Caco-2 (cell line): Measurements from ENCODE around the gene ZNF334. TPM values are rescaled to one million over a fixed set of nuclear protein-coding genes. Genes with fewer than 3 reads are reported as not detected.

ENCODE experiments used
- BruUV-seq: library from RNA; stranded (reverse); fragments of 400-500 nt; replicated peaks from 2 replicates; lab custom pipeline; 2021; lab: Mats Ljungman, UMichigan
- CTCF ChIA-PET: fragments of 300-600 bp; sonication (Branson Sonifier 250); formaldehyde crosslinking; loops from one replicate; lab custom pipeline; 2022; ENCODE audit warnings: antibody characterized with exemption; lab: Charles Lee
- POLR2A ChIA-PET: fragments of 300-600 bp; sonication (Branson Sonifier 250); formaldehyde crosslinking; loops from one replicate; lab custom pipeline; 2022; ENCODE audit warnings: antibody characterized with exemption; lab: Charles Lee
- DNase-seq, 2 experiments: peaks; one replicate each; pipeline versions ENCODE4 v3.0.0 to v3.0.0-alpha.2; 2020 to 2022
- H3K27me3 ChIP-seq: replicated peaks from 2 replicates; pipeline ENCODE4 v1.6.0; 2011; ENCODE audit warnings: low read length; ENCODE audit not compliant: control insufficient read depth, insufficient read depth
- H3K36me3 ChIP-seq: 2 replicates; pipeline ENCODE4 v1.5.1; 2011; ENCODE audit warnings: low read length; ENCODE audit not compliant: control insufficient read depth, insufficient read depth
- H3K4me1 ChIP-seq: fragments of 250-450 bp; sonication (Bioruptor Pico); 2 replicates; pipeline ENCODE4 v1.5.1; 2020; ENCODE audit warnings: mild to moderate bottlenecking
- H3K4me3 ChIP-seq: 2 replicates; pipeline ENCODE4 v1.5.1; 2011; ENCODE audit warnings: low read depth, mild to moderate bottlenecking, control low read depth, low read length
- H3K9me3 ChIP-seq: fragments of 250-450 bp; sonication (Bioruptor Pico); 2 replicates; pipeline ENCODE4 v1.5.1; 2020; ENCODE audit warnings: mild to moderate bottlenecking, moderate library complexity
- H3K27ac Mint-ChIP-seq: one replicate; pipeline ENCODE4 v1.8.0; 2022; ENCODE audit warnings: mixed read lengths; ENCODE audit not compliant: unreplicated experiment
- H3K27me3 Mint-ChIP-seq: one replicate; pipeline ENCODE4 v1.8.0; 2022; ENCODE audit warnings: mixed read lengths; ENCODE audit not compliant: insufficient read depth, unreplicated experiment
- H3K36me3 Mint-ChIP-seq: one replicate; pipeline ENCODE4 v1.8.0; 2022; ENCODE audit warnings: mild to moderate bottlenecking, mixed read lengths; ENCODE audit not compliant: insufficient read depth, unreplicated experiment
- H3K4me1 Mint-ChIP-seq: one replicate; pipeline ENCODE4 v1.8.0; 2022; ENCODE audit warnings: low read depth, mixed read lengths; ENCODE audit not compliant: unreplicated experiment
- H3K4me3 Mint-ChIP-seq: one replicate; pipeline ENCODE4 v1.8.0; 2022; ENCODE audit warnings: mild to moderate bottlenecking, moderate library complexity, mixed read lengths; ENCODE audit not compliant: unreplicated experiment
- H3K9me3 Mint-ChIP-seq: one replicate; pipeline ENCODE4 v1.8.0; 2022; ENCODE audit warnings: mixed read lengths; ENCODE audit not compliant: unreplicated experiment
- CTCF ChIP-seq, 2 experiments: fragments of 200-600 bp in 1 of 2; IDR thresholded peaks; 1 replicate in 1 of 2; 2 replicates in 1 of 2; pipeline versions ENCODE4 v1.5.1 to v1.8.0; 2011 to 2022; ENCODE audit warnings: antibody characterized with exemption in 1 of 2, control low read depth in 1 of 2, inconsistent platforms in 1 of 2, low read depth in 1 of 2, low read length in 1 of 2, mild to moderate bottlenecking in 1 of 2, moderate library complexity in 1 of 2; ENCODE audit not compliant: insufficient read depth in 1 of 2, severe bottlenecking in 1 of 2, unreplicated experiment in 1 of 2
- intact Hi-C: fragments of 100-400 bp; cut with micrococcal nuclease; formaldehyde crosslinking; loops from one replicate; pipeline ENCODE4 v1.10.0; 2022; ENCODE audit not compliant: unreplicated experiment
- total RNA-seq: library from RNA; stranded (reverse); gene quantifications from 2 replicates; pipeline ENCODE4 v1.2.3, GENCODE V29; 2022

The ZNF334 gene
- total RNA-seq, 1 experiment from 2014 or later: not detected

GRCh38 chr20:46553926-46554325 lies 40.6 kb upstream of the ZNF334 start:
- intact Hi-C loops: no loop called here
- Mint-ChIP-seq H3K9me3 (no peaks in the 10 kb centered on the region), H3K36me3 (no peaks in the 10 kb centered on the region), H3K4me3 (no peak overlapping the region), H3K27ac (no peak overlapping the region), H3K27me3 (peaks cover 5% of the 10 kb centered on the region), H3K4me1 (no peaks in the 10 kb centered on the region)
- POLR2A ChIA-PET: no interaction called here
- CTCF ChIA-PET: no interaction called here
- no peak overlapping the region for H3K4me3 ChIP-seq
- no peak for TF ChIP-seq CTCF (IDR thresholded peaks at IDR 0.05; ENCODE audit: insufficient read depth in 1 of 2, low read depth in 1 of 2, low read length in 1 of 2, severe bottlenecking in 1 of 2, unreplicated experiment in 1 of 2)
- no peaks in the 10 kb centered on the region for H3K36me3 ChIP-seq
- BruUV-seq: no TSS peak
- H3K9me3 ChIP-seq: no peaks in the 10 kb centered on the region
- H3K27me3 ChIP-seq: no peaks in the 10 kb centered on the region
- no peaks in the 10 kb centered on the region for H3K4me1 ChIP-seq
- DNase-seq: peak in 1 of 2 experiments; percentile 10

GRCh38 chr20:46552460-46553420 lies 39.4 kb upstream of the ZNF334 start:
- TF ChIP-seq CTCF (IDR thresholded peaks at IDR 0.05; ENCODE audit: insufficient read depth in 1 of 2, low read depth in 1 of 2, low read length in 1 of 2, severe bottlenecking in 1 of 2, unreplicated experiment in 1 of 2): no peak
- no peaks in the 10 kb centered on the region for H3K4me1 Mint-ChIP-seq
- no peaks in the 10 kb centered on the region for H3K36me3 Mint-ChIP-seq
- no peak overlapping the region for H3K4me3 ChIP-seq
- peaks cover 5% of the 10 kb centered on the region for H3K27me3 Mint-ChIP-seq
- H3K27ac Mint-ChIP-seq: no peak overlapping the region
- ChIA-PET CTCF (interaction anchor here (0.7 kb wide), 1 partner anchor 224 kb away, joined by 4 read pairs; no protein-coding TSS in a partner anchor), POLR2A (interaction anchor here (0.6 kb wide), 1 partner anchor 125 kb away, joined by 3 read pairs; no protein-coding TSS in a partner anchor)
- H3K4me1 ChIP-seq: no peaks in the 10 kb centered on the region
- H3K9me3 Mint-ChIP-seq: no peaks in the 10 kb centered on the region
- no peak overlapping the region for H3K4me3 Mint-ChIP-seq
- peak in 1 of 2 experiments; percentile 17 for DNase-seq
- intact Hi-C loops: no loop called here
- H3K36me3 ChIP-seq: no peaks in the 10 kb centered on the region
- no peaks in the 10 kb centered on the region for H3K9me3 ChIP-seq
- no peaks in the 10 kb centered on the region for H3K27me3 ChIP-seq
- no TSS peak for BruUV-seq

GRCh38 chr20:46551522-46552381 lies 38.4 kb upstream of the ZNF334 start:
- H3K27ac Mint-ChIP-seq: no peak overlapping the region
- no TSS peak for BruUV-seq

More at GRCh38 chr20:46551522-46552381, 38.4 kb upstream of the ZNF334 start:
- Histone ChIP-seq H3K27me3 (no peaks in the 10 kb centered on the region), H3K4me3 (no peak overlapping the region), H3K36me3 (no peaks in the 10 kb centered on the region), H3K9me3 (no peaks in the 10 kb centered on the region), H3K4me1 (no peaks in the 10 kb centered on the region)
- no peak overlapping the region for H3K4me3 Mint-ChIP-seq
- intact Hi-C loops: no loop called here
- TF ChIP-seq CTCF (IDR thresholded peaks at IDR 0.05; ENCODE audit: insufficient read depth in 1 of 2, low read depth in 1 of 2, low read length in 1 of 2, severe bottlenecking in 1 of 2, unreplicated experiment in 1 of 2): no peak
- peak in 1 of 2 experiments; percentile 39 for DNase-seq
- H3K4me1 Mint-ChIP-seq: no peaks in the 10 kb centered on the region
- no peaks in the 10 kb centered on the region for H3K9me3 Mint-ChIP-seq
- H3K27me3 Mint-ChIP-seq: peaks cover 3% of the 10 kb centered on the region
- CTCF ChIA-PET: interaction anchor here (0.7 kb wide), 1 partner anchor 223 kb away, joined by 4 read pairs; no protein-coding TSS in a partner anchor
- POLR2A ChIA-PET: interaction anchor here (0.6 kb wide), 1 partner anchor 124 kb away, joined by 3 read pairs; no protein-coding TSS in a partner anchor
- no peaks in the 10 kb centered on the region for H3K36me3 Mint-ChIP-seq
